H4 (cell line): ENCODE measurements around the gene MDFIC. TPM values are rescaled to one million over a fixed set of nuclear protein-coding genes. Genes with fewer than 3 reads are reported as not detected.

Experiments used
- DNase-seq: peaks from one replicate; pipeline ENCODE4 v3.0.0-alpha.2; 2015; ENCODE audit warnings: low spot score
- total RNA-seq: library from RNA; depleted of rRNA; stranded (reverse); fragments of >200 nt; shearing (Covaris generic); gene quantifications from 2 replicates; pipeline ENCODE4 v1.2.3, GENCODE V29; 2014

MDFIC gene
- total RNA-seq, 1 experiment from 2014 or later, result 20.7 TPM

DNA sequence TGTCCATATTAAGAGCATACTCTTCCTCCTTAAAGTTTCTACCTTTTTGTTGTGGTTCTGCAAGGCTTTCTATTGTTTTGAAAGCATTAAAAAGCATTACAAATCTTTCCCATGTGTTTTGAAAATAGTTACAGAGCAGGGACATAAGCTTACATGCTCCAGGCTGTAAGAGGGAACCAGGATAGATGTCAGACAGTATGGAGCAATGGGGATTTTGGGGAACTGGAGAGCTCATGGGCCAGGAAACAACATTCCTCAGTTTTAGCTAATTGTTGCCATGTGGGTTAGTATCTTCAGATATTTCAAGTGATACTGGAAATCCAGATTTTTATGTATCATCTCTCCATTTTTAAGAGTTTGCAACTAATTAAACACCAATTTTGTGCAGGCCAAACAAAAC, 3.5 kb downstream of the MDFIC start:
- no peak for DNase-seq

DNA sequence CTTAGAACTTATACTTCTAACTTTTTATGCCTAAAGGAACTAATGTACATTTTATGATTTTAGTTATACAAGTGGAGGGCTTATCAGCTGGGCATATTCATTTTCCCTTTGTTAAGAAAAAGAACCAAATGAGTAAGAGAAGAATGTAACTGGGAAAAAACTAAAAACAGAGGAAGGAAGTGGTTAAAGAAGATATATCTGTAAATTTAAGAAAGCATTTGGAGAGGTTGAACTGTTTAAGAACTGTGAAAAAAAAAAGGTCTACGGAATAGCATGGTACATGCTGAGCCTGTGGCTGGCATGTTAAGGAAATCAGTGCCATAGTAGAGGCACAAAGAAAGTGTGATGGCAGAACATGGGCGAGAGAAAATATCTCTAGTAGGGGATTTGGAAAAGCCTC, 6.2 kb downstream of the MDFIC start:
- no peak for DNase-seq

DNA sequence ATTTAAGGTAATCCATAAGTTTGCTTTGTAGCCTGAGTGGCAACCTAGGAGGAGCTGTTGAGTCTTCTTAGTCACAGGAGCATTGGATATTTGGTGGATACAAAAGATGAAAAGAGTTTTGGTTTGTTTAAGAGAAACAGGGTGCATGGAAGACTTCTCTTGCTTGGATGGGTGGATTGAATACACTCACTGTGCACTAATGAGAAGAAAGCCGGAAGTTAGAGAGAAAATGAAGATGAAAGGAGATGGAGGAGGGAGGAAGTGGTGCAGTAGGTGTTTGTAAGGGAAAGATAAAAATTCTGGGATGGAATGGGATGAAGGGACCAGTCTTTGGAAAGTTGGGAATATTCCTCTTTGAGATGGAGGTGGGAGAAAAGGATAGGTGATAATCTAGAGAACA, 7.7 kb downstream of the MDFIC start:
- no peak for DNase-seq

DNA sequence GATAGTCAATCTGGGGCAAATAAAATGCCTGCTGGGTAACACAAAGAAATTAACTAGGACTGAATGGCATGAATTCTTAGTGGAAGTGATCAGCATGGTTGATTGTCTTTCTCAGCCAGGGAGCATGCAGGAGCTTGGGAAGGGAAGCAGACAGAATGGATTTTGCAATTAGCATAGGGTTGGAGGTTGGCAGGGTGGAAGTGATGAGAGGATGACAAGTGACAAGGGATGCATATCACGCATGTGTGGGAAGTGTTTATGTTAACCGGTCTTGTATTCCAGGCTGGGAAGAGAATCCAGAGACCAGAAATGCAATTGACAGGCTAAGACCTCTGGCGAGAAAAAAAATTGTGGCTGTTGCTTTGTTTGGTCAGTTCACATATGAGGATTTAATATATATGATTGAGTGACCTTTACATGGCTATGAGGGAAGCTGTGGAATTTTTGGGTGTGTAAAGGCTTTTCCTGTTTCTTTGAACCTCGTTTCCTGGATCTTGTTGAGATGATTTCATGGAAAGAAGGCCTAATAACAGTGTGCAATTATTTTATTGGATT, 8.3 kb downstream of the MDFIC start:
- no peak for DNase-seq

DNA sequence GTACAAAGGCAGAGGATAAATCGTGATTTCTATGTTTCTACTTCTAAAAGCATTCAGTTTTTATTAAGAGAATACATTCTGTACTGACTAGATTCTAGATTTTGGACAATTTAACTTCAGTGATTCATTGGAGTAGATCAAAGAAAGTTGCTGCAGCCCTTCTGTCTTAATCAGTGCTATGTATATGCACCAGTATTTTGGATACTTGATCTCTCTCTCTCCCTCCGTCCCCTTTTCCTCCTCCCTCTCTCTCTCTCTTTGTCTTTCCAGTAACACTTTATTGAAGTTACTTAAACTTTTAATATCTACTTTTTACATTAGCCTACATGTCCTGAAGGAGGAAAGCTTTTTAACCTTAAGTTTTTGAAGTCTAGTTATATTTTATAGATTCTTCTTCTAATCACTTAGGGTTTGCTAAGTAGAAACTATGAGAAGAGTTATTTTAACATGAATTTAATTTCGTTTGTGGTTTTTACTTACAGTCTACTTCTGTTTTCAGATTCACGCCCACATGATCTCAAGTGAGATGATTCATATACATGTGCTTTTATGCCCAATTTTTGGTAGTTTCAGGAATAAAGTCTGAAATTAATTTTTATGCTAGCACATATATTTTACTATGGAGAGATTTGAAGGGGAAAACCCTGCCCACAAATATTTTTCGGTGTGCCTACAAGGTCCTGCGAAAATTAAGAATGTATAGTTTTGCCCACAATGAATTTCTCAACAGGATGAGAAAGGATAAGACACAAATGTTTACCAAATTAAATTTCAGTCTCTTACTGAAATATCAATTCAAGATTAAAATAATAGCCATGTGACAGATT, 9.1 kb downstream of the MDFIC start:
- no peak for DNase-seq

DNA sequence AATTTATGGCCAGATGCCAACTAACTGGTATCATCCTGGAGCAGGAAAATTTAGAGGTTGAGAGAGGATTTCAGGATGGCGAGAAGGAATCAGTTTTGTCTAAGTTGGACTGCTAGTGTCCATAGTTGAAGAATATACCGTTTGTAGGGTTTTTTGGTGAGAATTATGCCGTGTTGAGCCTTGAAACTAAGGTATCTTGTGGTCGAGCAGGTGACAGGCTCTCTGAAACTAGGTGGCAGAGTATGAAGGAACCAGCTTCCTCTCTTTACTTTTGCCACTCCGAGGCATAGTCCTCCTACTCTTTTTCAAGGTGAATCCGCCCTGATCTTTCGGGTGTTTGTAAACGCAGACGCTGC, 9.7 kb downstream of the MDFIC start:
- no peak for DNase-seq

DNA sequence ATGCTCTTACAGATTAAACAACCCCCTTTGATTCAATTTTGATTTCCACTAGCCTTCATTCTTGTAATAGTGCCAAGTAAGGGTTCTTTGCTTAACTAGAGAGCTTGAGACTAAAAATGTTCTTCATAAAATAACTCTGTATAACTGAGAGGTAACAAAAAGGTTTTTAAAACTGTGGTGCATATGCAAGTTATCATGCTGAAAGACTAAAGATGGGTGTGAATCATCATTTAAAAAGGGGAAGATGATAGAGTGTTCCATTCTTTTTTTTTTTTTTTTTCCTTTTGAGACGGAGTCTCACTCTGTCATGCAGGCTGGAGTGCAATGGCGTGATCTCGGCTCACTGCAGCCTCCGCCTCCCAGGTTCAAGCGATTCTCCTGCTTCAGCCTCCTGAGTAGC, 11.1 kb downstream of the MDFIC start:
- no peak for DNase-seq

DNA sequence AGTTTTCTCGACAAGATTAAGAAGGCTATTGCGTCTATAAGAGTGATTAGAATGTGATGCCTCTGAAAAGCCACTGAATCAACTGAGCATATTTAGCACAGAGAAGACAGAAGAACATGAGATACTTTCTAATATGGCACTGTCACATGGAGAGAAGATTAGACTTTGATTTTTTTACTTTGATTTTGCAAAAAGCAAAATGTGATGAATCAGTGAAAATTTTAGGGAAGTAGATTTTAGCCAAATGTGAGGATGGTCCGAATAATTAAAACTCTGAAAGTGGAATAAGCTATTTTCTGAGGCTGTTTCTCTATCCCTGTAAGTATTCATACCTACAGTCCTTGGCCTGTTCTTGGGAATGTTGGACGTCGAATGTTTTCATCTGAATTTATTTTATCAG, 11.8 kb downstream of the MDFIC start:
- DNase-seq, result no peak

DNA sequence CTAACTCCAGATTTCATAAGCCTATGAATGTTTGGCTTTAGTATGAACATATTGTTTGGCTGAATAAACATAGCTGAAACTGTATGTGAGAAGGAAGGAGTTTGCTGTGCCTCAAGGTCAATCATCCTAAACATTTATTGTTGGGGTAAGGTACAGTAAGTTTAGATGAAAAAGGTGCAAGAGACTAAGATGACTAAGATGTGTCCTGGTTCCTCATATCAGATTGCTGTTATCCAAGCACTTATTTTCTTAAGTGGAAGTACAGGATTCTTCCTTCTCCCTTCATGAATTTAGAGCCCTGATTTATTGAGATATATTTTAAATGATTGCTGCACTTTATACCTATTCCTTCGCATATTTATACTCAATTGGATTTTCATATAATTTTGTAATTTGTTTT, 12.2 kb downstream of the MDFIC start:
- DNase-seq, result no peak

DNA sequence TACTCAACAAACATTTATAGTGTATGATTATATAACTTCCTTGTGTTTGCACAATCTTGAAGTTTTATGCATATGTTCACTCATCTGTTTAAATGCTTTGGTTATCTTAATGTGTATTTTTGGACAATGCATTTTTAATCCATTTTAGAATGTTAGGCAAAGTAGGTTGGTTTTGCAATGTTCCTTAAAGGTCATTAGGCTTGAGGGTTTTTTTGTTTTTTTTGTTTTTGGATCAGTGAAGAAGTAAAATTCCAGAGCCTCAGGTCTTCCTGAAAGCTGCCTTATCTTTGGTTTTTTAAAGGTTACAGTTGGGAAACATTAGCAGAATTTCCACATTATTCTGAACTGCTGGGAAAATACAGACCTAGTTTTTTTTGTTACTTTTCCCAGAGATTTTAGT, 12.8 kb downstream of the MDFIC start:
- DNase-seq, result no peak

DNA sequence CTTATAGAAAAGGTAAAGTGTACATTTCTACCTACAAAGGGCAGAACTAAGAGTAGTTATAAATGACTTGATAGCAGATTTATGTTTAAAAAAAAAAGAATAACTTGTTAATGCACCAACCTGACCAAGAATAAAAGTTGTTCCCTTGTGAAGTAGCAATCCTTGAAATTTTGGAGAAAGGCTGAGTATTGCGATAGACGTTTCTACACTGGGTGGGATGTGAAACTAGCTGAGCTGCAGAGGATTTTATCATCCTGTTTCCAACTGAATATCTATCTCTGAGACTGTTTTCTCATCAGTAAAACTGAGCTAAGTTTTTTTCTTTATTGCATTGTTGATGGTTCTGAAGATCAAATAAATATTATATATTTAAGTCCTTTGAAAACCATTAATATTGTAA, 14.6 kb downstream of the MDFIC start:
- DNase-seq, result no peak

DNA sequence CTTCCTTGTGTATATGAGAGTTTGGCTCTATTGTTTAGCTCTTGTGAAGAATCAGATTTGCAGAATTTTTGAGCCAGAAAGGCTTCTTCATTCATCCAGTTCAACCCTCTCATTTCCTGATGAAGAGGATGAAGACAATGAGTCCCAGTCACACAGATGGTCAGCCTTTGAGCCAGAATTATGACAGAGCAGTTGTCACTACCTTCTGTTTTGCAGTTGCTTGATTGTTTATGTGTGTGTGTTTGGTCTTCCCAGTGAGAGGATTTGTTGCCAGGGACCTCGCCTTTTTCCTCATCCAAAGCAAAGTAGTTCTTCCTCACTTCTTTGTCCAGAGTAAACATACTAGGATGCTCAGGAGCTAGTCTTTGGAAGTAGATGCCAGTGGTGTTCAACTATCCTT, 15.6 kb downstream of the MDFIC start:
- DNase-seq, result no peak

DNA sequence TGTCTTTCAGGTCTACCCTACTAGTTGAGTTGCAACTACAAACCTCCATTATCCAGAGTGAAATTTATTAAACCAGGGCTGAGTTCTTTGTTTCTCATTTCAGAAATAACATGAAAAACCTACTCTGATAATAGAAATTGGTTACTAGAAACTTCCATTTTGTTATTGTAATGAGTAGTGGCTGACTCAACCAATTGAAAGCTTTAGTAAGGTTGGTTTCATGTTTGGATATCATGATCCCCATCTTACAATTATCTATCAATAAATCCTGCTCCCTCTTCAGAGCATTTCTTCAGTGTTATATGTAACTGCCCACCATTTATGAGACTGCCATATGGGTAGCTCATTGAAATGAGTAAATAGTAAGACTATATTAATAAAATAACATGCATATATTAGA, 16.9 kb downstream of the MDFIC start:
- no peak for DNase-seq

DNA sequence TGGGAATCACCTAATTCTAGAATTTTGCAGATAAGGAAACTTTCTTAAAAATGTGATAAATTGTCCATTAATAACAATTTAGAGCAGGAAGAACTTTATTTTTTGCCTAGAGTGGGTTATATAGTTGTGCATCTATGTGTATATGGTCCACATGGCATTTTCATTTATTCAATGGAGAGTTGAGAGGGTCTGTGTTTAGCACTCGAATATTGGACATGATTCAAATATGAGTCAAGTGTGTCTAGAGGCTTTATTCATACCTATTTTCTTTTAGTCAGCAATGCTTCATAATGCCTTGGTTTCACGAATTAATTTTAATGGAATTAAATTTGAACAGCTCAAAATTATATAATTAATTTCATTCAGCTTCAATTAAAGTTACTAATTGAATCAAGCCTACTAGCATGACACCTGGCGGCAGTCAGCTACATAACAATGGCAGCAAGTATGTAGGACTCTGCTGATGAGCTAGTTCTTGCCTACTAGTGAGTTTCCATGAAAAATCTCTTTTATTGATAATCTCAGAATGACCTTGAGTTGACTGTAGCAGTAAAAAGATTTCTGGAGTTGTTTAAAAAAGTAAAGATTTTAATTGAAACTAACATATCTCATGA, 17.7 kb downstream of the MDFIC start:
- no peak for DNase-seq

DNA sequence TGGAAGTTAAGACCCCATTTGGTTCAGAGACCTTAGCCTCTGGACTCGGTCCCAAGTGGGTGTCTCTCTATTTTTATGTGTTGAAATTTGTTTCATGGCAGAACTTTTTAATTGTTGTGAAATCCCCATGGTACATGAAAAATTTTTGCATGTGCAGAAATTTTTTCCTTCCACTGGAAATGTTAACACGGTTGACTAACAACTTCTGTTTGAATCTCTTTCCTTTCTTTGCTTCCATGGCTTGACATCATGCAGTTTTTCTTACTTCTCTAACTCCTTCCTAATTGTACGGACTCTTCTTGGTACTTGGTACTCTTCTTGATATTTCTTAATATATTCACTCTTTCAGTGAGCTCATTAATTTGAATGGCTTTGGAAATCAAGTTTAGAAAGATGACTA, 18.3 kb downstream of the MDFIC start:
- DNase-seq, result no peak

DNA sequence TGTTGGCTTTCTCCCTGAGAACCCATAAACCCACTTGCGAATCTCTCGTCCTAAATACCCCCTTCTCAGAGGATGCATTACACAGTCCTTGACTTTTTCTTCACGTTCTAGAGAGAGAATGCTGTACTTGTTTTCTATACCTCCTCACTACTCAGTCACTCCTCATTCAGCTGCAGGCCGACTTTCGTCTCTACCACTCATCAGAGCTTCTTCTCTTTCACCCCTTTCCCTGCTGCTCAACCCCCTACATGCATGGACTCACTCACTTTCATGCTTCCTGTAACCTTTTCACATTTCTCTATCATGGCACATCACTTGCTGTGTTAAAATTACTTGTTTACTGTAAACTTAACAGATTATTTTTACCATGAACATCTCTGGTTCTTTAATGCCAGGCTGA, 19.8 kb downstream of the MDFIC start:
- no peak for DNase-seq

DNA sequence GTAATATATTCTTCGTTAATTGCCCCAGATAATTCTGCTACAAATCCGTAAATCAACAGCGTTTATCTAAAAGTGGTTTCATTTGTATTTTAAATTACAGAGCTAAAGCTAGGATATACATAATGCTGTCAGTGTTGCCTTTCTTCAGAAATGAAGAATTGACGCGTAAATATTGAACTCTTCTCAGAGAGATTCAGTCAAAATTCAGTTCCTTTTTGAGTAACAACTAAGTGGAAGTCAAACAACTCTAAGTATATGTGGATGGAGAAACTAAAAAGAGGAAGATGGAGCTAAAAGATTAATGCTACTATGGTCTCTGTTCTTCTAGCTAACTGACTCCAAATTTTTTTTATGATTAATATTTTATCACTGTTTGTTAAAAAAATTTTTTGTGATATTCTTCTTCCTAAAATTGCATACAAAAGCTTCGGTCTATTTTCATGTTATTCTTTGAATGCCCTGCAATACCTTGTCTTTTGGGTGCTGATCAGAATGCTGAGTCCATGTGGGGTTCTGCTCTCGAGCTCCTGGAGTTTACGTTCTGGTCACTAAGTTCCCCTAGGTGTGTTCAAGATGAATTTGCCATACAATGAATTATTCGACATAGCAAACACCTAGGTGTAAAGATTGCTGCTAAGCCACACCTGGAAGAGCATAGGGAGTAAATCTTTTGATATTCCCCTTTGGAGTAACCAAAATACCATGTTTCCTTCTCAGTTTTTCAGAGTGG, 20.7 kb downstream of the MDFIC start:
- no peak for DNase-seq

DNA sequence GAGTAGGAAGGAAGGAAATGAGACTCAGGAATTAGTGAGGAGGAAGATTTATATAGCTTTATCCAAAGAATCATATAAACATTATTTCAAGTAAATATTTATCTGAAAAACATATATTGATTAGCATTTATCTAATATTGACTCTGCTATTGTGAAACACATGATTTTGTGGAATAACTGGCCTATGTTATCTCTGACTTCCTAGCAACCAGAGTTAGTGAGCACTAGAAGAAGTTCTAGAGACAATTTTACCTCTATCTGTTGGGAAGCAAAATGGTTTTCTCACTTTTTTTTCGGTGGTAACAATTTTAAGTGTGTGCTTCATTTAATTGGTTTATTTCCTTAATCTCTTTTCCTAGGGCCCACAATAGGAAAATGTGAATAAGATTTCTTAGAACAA, 21.6 kb downstream of the MDFIC start:
- DNase-seq, result no peak

DNA sequence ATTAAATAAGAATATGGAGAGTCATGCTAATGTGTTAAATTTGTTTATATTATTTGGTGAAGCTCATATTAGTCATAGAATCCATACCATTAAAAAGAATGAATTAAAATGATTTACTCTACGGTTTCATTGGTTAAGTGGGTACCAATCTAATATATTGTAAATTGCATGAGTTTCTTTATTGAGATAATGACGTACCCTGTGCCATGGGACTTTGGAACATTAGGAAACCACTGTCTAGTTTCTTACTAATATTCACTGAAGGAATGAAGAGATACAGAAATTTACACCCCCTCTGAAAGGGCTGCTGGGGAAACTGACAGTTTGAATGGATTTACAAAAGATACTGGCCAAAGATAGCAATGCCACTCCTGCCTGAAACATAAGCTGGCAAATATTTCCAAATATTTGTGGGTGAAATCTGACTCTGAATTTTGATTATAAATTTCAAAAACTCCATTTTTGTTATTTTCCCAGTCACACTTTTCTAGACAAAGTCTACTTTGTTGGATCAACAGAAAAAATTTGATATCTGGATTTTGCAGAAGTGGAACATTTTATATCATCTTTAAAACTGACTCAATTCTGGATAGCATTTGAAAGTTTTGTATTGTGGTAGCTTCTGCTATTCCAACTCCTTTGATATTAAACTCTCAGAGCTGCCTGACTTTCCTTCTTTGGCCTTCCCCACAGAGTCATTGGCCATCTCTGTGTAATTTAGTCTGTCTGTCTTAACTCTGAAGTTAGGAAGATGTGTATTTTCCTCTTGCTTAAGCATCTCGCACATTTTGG, 22.3 kb downstream of the MDFIC start:
- DNase-seq, result no peak

DNA sequence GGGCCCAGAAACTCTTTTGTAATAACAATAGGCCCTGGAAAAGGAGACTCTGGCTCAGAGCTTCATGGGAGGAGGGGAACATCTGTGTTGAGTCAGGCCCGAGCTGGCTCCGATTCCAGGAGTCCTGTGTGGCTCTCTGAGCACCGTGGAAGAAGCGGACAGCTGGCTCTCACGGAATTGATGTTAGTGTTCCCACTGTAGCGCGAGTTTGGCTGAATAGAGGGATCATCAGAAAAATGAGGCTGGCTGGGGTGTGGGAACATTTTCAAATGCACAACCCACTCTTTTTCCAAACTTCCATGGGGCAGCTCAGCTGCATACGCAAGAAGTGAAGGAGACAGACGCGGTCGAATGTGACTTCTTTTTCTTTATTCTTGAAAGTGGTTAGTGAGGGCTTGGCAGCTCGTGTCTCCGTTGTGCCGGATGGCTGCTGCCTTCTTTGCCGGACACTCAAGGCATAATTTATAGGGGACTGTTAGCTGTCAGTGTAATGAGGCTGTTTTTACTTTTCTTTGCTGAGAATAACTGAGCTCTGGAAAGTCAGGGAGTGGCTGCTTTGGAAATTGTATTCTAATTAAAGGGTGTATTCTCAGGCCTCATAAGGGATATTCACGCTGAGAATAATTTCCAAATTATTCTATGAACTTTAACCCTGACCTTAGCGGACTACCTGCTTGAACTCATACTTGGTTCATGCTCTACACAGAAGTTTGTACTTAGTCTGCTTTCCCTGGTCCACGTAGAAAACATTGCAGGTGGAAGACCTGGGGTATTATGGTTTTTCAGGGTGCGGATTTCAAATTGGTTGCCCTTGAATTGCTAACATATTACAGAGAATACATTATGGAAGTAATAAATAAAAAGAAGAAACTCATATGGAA, 23.1 kb downstream of the MDFIC start:
- DNase-seq, result no peak

DNA sequence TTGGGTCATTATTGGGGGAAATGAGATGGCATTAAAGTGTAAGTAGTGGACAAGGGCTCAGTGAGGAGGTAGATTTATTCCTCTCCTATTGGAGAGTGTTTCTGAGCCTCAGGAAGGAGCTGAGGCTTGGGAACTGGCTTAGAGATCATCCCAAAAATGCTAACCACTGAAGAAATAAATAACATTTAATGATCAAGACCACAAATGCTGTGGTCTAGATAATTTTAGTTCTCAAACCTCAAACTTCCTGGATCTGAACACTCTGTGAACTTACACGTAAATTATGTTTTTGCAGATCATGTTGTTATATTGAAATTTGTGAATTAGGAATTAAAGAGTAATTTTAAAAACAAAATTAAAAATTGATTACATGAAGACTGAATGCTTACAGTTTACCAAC, 27.3 kb downstream of the MDFIC start:
- DNase-seq, result peak; percentile 40
